Measurements from ENCODE around the gene ZBTB7B. TPM values are rescaled to one million over a fixed set of nuclear protein-coding genes. Genes with fewer than 3 reads are reported as not detected.

ZBTB7B gene
- total and polyA plus RNA-seq, 9 of the 15 experiments (the other 6 are each of a cell fraction or from before 2014, with no cell fraction given), result 0.04 to 46.5 (median 15.2) TPM

DNA sequence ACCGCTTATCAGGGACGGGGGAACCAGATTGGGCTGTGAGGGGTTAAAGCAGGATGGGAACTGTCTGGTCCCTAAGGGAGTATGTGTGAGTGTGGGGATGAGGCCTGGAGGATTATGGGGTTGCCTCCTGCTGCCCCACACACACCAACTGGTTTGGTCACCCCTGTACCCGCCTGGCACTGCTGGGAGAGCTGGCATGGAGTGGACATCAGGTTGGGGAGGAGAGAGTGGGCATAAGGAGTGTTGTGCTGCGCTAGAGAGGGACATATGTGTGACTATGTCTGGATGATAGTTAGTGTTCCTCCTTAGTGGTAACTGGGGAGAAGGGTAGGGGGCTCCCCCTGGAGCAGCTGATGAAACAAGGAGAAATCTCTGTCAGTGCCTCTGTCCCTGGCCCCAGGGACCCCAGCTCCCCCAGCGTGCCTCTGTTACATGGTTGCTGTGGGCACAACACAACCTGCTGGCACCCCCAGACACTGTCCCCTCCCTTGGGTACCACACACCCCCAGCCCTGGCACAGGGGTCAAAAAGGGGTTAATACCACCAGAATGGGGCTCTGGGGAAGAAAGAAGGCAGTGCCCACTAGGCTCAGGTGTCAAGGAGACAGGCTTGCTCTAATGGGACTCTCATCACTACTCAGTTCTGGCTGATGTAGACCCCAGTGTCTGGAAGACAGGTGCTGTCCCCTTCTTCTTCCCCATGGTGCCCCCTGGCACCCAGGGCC is 1.9 kb downstream of the ZBTB7B start (continued):
- TF ChIP-seq TAF1 (IDR thresholded peaks at IDR 0.05; ENCODE audit: control insufficient read depth, extremely low read depth, insufficient read depth, low read length, severe bottlenecking) (no peak), SRSF9 (IDR thresholded peaks at IDR 0.05; ENCODE audit: borderline replicate concordance, low read depth, low read length) (no peak), CC2D1A (IDR thresholded peaks at IDR 0.05) (no peak), CAMTA2 (CRISPR knock-in tag; conservative IDR thresholded peaks at IDR 0.05) (no peak), CBFA2T2 (conservative IDR thresholded peaks at IDR 0.05) (no peak), BDP1 (IDR thresholded peaks at IDR 0.05; ENCODE audit: insufficient read depth, insufficient read length) (no peak), RBM15 (IDR thresholded peaks at IDR 0.05; ENCODE audit: insufficient read depth, low read length) (no peak), BRCA1 (IDR thresholded peaks at IDR 0.05) (no peak), BRCA1 (CRISPR knock-in tag; IDR thresholded peaks at IDR 0.05) (no peak), HDAC6 (IDR thresholded peaks at IDR 0.05; ENCODE audit: low read depth, low read length) (no peak), RBM34 (IDR thresholded peaks at IDR 0.05; ENCODE audit: borderline replicate concordance, insufficient read depth, low read length) (no peak), HCFC1 (IDR thresholded peaks at IDR 0.05; ENCODE audit: low read depth, low read length) (no peak), ZNF408 (CRISPR knock-in tag; IDR thresholded peaks at IDR 0.05; ENCODE audit: low read depth) (no peak), L3MBTL2 (IDR thresholded peaks at IDR 0.05) (no peak), KDM2B (CRISPR knock-in tag; IDR thresholded peaks at IDR 0.05) (no peak), NONO (IDR thresholded peaks at IDR 0.05; ENCODE audit: low read depth in 2 of 2, low read length in 1 of 2) (no peak), CTBP1 (IDR thresholded peaks at IDR 0.05; ENCODE audit: borderline replicate concordance) (peak; percentile 40; the same call in 1 of the 2 replicates), ARHGAP35 (IDR thresholded peaks at IDR 0.05; ENCODE audit: partially characterized antibody) (no peak), HMG20B (CRISPR knock-in tag; IDR thresholded peaks at IDR 0.05) (no peak)
- TF ChIP-seq, protein P1, sequence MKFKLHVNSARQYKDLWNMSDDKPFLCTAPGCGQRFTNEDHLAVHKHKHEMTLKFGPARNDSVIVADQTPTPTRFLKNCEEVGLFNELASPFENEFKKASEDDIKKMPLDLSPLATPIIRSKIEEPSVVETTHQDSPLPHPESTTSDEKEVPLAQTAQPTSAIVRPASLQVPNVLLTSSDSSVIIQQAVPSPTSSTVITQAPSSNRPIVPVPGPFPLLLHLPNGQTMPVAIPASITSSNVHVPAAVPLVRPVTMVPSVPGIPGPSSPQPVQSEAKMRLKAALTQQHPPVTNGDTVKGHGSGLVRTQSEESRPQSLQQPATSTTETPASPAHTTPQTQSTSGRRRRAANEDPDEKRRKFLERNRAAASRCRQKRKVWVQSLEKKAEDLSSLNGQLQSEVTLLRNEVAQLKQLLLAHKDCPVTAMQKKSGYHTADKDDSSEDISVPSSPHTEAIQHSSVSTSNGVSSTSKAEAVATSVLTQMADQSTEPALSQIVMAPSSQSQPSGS (CRISPR knock-in tag; IDR thresholded peaks at IDR 0.05), result no peak
- TF ChIP-seq, protein P2, sequence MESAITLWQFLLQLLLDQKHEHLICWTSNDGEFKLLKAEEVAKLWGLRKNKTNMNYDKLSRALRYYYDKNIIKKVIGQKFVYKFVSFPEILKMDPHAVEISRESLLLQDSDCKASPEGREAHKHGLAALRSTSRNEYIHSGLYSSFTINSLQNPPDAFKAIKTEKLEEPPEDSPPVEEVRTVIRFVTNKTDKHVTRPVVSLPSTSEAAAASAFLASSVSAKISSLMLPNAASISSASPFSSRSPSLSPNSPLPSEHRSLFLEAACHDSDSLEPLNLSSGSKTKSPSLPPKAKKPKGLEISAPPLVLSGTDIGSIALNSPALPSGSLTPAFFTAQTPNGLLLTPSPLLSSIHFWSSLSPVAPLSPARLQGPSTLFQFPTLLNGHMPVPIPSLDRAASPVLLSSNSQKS (CRISPR knock-in tag; IDR thresholded peaks at IDR 0.05), result no peak
- TF ChIP-seq, protein P3, sequence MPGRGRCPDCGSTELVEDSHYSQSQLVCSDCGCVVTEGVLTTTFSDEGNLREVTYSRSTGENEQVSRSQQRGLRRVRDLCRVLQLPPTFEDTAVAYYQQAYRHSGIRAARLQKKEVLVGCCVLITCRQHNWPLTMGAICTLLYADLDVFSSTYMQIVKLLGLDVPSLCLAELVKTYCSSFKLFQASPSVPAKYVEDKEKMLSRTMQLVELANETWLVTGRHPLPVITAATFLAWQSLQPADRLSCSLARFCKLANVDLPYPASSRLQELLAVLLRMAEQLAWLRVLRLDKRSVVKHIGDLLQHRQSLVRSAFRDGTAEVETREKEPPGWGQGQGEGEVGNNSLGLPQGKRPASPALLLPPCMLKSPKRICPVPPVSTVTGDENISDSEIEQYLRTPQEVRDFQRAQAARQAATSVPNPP (IDR thresholded peaks at IDR 0.05; ENCODE audit: borderline replicate concordance, insufficient read depth, insufficient read length), result no peak
- TF ChIP-seq, protein P4, sequence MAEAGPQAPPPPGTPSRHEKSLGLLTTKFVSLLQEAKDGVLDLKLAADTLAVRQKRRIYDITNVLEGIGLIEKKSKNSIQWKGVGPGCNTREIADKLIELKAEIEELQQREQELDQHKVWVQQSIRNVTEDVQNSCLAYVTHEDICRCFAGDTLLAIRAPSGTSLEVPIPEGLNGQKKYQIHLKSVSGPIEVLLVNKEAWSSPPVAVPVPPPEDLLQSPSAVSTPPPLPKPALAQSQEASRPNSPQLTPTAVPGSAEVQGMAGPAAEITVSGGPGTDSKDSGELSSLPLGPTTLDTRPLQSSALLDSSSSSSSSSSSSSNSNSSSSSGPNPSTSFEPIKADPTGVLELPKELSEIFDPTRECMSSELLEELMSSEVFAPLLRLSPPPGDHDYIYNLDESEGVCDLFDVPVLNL (CRISPR knock-in tag; IDR thresholded peaks at IDR 0.05; ENCODE audit: low read depth), result no peak
- TF ChIP-seq, protein P5, sequence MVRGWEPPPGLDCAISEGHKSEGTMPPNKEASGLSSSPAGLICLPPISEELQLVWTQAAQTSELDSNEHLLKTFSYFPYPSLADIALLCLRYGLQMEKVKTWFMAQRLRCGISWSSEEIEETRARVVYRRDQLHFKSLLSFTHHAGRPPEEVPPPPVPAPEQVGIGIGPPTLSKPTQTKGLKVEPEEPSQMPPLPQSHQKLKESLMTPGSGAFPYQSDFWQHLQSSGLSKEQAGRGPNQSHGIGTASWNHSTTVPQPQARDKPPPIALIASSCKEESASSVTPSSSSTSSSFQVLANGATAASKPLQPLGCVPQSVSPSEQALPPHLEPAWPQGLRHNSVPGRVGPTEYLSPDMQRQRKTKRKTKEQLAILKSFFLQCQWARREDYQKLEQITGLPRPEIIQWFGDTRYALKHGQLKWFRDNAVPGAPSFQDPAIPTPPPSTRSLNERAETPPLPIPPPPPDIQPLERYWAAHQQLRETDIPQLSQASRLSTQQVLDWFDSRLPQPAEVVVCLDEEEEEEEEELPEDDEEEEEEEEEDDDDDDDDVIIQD (CRISPR knock-in tag; IDR thresholded peaks at IDR 0.05), result no peak

Measured in K562 (cell line).